Liver (tissue), 3 donors: ENCODE data around the gene GRIN2C.

Experiments
- ATF3 ChIP-seq: IDR thresholded peaks from 2 replicates; pipeline ENCODE4 v1.6.1; 2016; ENCODE audit warnings: antibody characterized with exemption
- CTCF ChIP-seq: fragments of 150-350 bp; IDR thresholded peaks from 2 replicates; pipeline ENCODE4 v1.5.1; 2017; ENCODE audit warnings: improper control_type of control experiment, low read depth, low read length; ENCODE audit not compliant: missing input control
- EGR1 ChIP-seq, 2 donors: IDR thresholded peaks; 2 replicates each; pipeline ENCODE4 v1.6.1; 2016 to 2018; ENCODE audit warnings: antibody characterized with exemption in 2 of 2, low read depth in 2 of 2
- FOXA1 ChIP-seq: IDR thresholded peaks from 2 replicates; pipeline ENCODE4 v1.6.1; 2016; ENCODE audit warnings: antibody characterized with exemption
- GABPA ChIP-seq, 2 donors: IDR thresholded peaks in 1 of 2; conservative IDR thresholded peaks in 1 of 2; 2 replicates each; pipeline ENCODE4 v1.6.1; 2016; ENCODE audit warnings: antibody characterized with exemption in 2 of 2, mild to moderate bottlenecking in 1 of 2, moderate library complexity in 1 of 2
- HNF4A ChIP-seq, 2 donors: conservative IDR thresholded peaks; 2 replicates each; pipeline ENCODE4 v1.6.1; 2016; ENCODE audit warnings: antibody characterized with exemption in 2 of 2, mild to moderate bottlenecking in 2 of 2
- JUND ChIP-seq, 2 donors: IDR thresholded peaks; 2 replicates each; pipeline ENCODE4 v1.6.1; 2016; ENCODE audit warnings: antibody characterized with exemption in 2 of 2
- MAX ChIP-seq: IDR thresholded peaks from 2 replicates; pipeline ENCODE4 v1.6.1; 2016; ENCODE audit warnings: antibody characterized with exemption
- RAD21 ChIP-seq, 2 donors: IDR thresholded peaks; 2 replicates each; pipeline ENCODE4 v1.6.1; 2016; ENCODE audit warnings: antibody characterized with exemption in 2 of 2, mild to moderate bottlenecking in 2 of 2
- REST ChIP-seq: IDR thresholded peaks from 2 replicates; pipeline ENCODE4 v1.6.1; 2016; ENCODE audit warnings: antibody characterized with exemption, mild to moderate bottlenecking
- SP1 ChIP-seq: IDR thresholded peaks from 2 replicates; pipeline ENCODE4 v1.6.1; 2018; ENCODE audit warnings: antibody characterized with exemption, mild to moderate bottlenecking
- TAF1 ChIP-seq: conservative IDR thresholded peaks from 2 replicates; pipeline ENCODE4 v1.6.1; 2016; ENCODE audit warnings: antibody characterized with exemption, mild to moderate bottlenecking
- YY1 ChIP-seq: IDR thresholded peaks from 2 replicates; pipeline ENCODE4 v1.6.1; 2016; ENCODE audit warnings: antibody characterized with exemption, mild to moderate bottlenecking
- ZBTB33 ChIP-seq: IDR thresholded peaks from 2 replicates; pipeline ENCODE4 v1.6.1; 2016; ENCODE audit warnings: antibody characterized with exemption
- donor health status: healthy.
- donor health status: healthy.

GRCh38 chr17:74842146-74842598, 17.5 kb downstream of the GRIN2C start:
- TF ChIP-seq CTCF: no peak
- no peak for TF ChIP-seq REST
- TF ChIP-seq SP1: no peak
- no peak for TF ChIP-seq YY1
- TF ChIP-seq JUND (IDR thresholded peaks at IDR 0.05): no peak
- TF ChIP-seq FOXA1: no peak
- no peak for TF ChIP-seq MAX
- no peak for TF ChIP-seq TAF1
- no peak for TF ChIP-seq ATF3
- no peak for TF ChIP-seq ZBTB33
- no peak for TF ChIP-seq HNF4A (conservative IDR thresholded peaks at IDR 0.05)
- no peak for TF ChIP-seq EGR1 (IDR thresholded peaks at IDR 0.05; ENCODE audit: low read depth in 2 of 2)
- TF ChIP-seq RAD21 (IDR thresholded peaks at IDR 0.05): no peak
- TF ChIP-seq GABPA (IDR thresholded peaks at IDR 0.05 in 1 of 2, conservative IDR thresholded peaks at IDR 0.05 in 1 of 2): no peak
